LHCN-M2 (cell line): ENCODE results near the gene RIPK4. TPM values are rescaled to one million over a fixed set of nuclear protein-coding genes. Genes with fewer than 3 reads are reported as not detected.

Source experiments
- DNase-seq: peaks from one replicate; pipeline ENCODE4 v3.0.0-alpha.2; 2012; ENCODE audit warnings: low read depth
- total RNA-seq: library from RNA; depleted of rRNA; stranded (reverse); fragments of >200 nt; gene quantifications from 2 replicates; pipeline ENCODE4 v1.2.3, GENCODE V29; 2014

RIPK4 gene
- total RNA-seq, 1 experiment from 2014 or later: not detected

DNA sequence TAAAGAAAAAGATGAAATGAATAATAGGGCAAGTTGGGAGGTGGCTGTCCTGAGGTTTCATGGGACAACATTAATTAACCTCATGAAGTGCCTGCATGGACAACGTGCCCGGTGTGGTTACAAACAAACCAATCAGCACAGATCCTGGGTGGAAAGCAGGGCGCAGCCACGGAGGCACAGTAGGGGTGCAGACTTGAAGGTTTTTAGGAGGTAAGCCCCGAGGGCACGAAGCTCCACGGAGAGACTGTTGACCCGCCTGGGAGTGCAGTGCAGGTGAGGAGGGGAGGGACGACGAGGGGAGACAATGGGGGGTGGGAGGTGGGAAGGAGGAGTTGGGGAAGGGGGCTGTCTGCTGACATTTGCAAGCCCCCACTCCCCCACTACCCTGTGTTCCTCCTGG is 2.3 kb upstream of the RIPK4 start:
- DNase-seq: no peak

DNA sequence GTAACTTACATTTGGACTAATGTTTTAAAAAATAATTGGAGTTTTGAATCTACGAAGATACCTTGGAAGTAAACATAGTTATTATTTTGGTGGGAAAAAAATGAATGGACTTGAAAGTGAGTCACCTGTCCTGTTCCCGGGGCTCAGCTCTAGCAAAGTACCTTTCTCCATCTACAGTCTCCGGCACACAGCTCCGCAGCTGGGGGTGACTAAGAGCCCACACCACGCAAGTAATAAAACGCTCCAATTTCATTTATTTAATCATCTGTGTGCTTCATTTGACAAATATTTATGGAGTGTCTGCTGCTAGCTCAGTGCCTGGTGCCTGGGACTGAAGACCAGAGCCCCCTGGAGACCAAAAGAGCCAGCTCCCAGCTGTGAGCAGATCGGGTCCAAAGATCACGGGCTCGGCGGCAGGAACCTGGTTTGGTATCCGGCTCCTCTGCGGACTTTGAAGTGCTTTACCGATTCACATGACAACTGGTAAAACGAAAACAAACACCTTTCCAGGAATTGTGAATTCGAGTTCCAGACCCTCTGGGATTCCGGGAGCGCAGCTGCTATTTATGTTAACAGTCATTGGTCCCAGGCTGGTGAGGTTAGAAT is 1.7 kb upstream of the RIPK4 start:
- DNase-seq: peak; percentile 74

DNA sequence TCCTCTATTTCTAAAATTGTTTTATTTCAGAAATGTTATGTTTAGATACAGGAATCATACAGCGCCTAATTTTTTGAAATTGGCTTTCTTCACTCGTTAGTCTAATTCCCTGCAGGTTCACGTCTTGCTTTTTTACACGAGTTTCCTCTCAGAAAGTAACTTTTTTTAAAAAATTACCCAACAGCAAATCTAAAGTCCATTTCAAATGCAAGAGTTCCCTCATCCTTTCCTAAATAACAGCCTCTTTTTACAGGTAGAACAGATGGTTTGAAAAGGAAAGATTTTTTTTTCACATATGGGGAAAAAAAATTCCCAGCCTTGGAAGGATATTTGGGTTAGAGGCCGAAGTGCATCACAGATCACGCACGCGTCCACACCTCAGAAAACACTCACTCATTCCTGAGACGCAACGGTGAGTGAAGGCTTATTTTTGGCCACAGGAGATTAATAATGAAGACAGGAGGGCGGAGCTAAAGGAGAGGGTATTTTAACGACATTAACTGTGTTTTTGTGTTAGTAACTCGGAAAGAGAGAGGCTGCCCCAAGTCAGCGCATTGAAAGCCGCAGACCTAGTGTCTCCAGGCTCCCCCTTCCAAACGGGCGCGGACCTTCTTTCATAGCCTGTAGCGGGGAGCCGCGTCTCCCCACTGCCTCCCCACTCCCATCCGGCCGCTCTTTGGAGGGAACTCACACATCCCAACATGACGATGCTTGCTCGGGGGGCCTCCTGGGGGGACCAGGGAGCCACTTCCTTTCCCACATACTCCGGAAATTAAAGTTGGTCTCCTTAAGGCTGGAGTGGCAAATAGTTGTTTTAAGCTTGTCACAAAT is 969 bp upstream of the RIPK4 start:
- DNase-seq: no peak

DNA sequence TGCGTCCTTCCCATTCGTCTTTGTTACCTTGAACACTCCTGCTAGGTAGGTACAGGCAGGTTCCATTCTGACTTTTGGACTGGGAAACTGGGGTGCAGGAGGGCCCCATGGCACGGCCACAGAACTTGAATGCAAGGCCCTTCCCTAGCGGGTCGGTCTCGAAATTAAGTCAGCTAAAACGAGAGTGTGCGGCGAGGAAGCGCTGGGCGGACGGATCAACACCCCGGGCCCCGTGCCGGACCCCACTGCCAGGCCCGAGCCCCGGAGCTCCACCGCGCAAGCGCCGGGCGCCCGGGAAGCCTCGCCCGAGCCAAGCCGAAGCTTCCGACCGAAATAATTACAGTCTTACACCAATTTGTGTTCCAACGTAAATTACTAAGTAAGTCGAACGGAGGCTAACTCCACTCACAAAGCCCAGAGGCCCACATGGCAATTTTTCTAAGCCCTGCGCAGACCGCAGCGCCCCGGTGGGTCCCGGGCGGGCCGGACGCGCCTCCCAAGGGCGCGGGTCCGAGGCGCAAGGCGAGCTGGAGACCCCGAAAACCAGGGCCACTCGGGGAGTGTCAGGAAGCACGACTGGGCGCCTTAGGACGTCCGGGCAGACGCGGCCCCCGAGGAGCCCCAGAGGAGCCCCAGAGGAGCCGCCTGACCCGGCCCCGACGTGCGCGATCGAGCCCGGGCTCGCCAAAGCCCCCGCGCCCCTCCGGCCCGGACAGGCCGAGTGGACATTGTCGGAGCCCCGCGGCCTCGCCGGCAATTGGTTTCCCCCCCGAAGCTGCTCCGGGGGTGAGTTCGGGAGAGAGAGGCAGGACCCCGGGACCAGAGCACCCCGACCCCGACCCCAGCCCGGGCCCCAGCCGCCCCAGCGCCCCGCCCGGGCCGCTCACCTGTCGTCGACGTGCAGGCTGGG is 624 bp downstream of the RIPK4 start:
- no peak for DNase-seq

DNA sequence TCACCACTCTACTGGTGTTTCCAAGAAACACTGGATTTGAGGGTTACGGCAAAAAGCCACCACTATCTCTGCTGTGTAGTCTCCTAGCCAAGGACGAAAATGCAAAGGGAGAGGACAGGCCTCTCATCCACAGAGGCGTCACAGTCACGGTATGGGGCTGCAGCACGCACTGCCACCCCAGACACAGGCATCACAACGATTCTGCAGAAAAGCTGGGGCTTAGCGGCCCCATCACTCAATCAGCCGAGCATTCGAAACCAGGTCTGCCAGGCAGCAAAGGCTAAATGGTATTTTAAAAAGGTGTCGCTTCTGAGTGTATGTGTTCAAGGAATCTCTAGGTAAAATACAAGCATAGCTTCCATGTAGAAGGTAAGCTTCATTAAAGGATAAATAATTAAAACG is 1.4 kb downstream of the RIPK4 start:
- DNase-seq: no peak

DNA sequence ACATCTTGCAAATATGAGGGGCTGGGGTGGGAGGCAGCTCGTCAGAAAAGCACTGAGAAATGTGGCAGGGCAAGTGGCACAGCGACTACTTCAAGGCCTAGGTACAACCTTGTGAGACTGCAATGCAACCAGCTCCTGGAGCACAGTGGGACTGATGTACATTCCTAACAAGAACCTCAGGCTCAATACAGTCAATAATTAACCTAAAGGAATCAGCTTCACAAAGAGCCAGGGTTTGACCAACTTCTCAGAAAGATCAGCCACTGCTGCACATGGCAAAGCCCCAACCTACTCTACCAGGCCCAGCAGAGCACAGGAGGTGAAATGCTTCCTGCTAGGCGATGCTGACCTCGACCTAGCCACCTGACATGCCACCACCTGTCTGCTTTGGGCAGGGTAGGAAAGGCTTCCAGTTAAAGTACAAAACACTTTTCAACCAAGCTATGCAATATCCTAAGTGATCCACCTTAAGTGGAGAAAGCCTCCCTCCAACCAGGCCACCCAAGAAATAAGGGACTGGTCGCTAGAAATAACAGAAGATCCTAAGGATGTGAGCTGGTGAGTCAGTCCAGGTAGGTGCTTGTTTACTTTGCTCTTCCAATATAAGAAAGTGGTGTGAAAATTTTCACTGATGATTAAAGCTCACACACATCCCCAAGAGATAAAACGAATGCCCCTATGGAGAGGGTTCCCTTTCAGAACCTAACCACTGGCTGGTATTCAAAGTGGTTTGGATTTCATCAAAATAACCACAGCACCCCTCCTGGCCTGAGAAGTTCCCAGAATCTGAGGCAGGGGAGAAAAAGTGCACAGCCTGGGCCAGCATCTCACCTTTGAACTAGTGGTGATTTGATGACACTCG is 2.1 kb downstream of the RIPK4 start:
- no peak for DNase-seq

DNA sequence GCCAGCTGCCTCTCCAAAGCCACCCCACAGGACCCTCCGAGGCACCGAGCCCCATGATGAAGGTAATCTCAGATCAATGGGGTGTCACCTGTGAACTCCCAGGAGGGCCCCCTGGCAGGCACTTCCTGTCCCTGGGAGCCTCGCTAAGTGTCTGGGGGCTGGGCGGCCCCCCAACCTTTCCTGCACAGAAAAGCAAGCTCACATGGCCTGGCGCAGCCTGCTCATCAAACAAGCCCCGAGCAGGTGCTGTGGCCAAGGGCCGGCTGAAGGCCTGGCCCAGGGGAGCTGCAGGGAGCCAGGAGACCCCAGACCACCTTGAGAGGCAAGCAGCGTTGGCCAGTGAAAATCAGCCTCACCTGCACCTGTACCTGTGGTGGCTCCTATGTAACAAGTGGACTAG is 2.9 kb downstream of the RIPK4 start:
- DNase-seq: no peak

DNA sequence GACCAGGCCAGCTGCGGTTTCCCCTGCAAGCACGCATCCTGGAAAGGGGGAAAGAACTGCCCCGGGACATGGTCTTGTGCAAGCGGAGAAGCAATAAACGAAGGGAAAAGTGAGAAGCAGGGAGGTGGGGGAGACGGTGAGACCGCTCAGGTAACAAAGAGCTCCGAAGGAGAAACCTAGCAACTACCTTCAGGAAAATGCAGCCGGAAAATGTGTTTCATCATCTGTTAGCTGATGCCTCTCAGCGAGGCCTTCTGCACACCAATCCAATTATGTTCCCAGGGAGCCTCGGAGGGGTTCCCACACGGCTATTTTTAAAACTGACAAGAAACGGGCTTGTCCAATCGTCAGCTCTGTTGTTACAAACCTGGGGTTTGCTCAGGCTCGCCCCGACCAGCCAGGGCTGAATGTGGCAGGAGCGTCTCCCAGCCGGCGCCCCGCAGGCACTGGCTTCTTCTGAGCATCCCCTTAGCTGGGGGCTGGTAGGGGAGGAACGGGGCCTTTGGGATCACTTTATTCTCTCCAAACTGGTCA is 3.4 kb downstream of the RIPK4 start:
- DNase-seq: no peak

DNA sequence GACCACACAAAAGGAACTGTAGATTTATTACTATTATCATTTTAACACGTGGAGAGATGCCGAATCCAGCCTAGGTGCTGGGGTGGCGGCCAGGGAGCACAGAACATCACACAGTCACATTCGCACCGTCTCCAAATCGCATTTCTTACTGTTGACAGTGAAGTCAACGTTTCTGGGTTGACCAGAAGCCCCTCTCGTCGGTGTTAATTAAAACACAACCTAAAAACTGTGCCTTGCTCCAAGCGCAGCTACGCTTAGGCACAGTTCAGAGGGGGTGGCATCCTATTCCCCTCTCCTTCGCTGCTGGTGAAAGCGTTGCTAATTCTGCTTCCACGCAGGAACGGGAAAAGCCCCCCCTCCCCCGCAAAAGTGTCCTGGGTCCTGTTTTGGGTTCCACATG is 4.1 kb downstream of the RIPK4 start:
- DNase-seq: no peak

DNA sequence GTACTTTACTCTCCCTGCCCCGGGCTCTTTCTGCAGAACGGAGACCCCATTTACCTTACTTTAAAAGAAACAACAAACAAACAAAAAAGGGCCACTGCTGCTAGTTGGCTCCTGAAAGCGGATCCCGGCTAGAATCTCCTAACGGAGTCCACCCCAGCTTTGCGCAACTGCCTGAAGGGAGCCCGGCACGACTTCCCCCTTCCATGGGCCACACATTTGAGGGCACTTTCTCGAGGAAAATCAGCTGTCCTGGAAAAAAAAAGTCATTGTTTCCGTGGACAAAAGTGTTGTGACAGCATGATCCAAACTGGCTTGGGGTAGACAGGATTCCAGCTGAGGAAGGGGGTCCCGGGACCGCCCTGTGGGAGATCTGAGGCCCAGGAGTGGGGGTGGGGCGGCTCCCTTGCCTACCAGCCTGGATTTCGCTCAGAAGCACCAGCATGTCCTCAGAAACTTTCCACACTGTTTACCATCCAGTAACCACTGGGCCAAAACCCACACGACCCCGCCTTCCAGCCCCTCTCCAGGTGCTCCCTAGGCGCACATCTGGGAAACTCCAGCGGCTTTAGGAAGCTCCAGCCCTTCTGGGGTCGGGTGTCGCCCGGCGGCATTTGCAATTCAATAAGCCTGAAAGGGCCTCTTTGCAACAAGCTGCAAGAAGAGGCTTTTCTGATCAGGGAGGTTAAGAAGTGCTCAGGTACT is 4.8 kb downstream of the RIPK4 start:
- DNase-seq: no peak

DNA sequence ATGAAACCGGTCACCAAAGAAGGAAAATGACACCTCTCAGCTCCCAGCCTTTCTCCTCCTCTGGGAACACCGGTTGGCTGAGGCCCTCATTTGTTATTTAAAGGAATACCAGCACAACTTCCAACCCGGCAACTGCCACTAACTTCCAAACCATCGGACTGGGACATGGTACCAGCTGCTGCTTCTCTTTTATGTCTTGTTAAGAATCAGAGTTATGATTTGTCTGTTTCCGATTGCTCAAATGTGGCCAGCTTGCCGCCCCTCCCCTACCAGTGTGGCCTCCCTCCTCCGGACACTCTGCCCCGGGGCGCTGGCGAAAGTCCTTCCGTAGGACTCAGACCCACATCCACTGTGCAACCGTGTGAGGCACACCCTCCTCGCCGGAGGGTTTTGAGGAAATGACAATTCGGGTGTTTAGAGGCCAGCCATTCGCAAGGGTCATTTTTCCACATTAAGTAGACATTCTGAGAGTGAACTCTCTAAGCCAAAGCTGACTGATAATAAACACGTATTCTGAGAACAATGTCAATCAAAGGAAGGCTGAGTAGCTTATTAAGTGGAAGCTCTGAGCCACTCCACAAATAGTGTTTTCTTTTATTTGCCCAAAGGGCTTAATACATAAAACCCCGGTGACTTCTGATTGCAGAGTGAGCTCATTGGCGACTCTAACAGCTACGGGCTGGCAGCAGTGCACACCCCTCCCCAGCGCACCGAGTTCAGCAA is 5.5 kb downstream of the RIPK4 start:
- peak; percentile 25 for DNase-seq

DNA sequence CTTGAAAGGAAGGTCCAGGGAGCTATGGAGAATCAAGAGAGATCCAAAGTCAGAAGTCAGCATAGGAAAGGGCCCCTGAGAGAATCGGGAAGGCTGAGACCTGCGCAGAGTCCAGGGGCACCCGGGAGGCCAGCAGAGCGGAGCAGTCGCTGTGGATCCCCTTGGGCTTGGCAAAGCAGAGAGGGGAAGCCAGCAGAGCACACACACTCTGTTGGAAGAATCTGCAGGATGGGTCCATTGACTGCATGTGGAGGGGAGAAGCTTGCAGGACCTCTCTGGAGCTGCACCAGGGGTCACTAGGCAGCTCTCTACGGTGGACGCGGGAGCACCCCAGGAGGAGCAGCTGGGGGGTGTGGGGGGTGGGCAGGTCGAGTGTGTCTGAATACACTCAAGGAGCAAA is 6.4 kb downstream of the RIPK4 start:
- DNase-seq: no peak

DNA sequence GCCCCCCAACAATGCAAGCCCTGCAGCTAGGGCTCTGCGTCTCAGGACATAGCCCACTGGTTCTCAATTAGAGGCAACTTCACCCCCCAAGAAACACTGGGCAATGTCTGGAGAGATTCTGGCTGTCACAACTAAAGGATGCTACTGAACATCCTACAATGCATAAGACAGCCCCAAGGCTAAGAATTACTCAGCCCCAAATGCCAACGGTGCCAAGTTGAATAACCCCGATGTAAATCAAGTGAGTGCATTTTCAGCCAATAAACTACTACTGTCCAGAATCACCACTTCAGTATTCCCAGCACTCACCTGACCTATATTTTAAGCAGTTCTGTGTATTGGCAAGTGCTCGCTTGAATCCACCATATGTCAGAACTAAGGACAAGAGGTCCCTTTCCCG is 6.9 kb downstream of the RIPK4 start:
- no peak for DNase-seq

DNA sequence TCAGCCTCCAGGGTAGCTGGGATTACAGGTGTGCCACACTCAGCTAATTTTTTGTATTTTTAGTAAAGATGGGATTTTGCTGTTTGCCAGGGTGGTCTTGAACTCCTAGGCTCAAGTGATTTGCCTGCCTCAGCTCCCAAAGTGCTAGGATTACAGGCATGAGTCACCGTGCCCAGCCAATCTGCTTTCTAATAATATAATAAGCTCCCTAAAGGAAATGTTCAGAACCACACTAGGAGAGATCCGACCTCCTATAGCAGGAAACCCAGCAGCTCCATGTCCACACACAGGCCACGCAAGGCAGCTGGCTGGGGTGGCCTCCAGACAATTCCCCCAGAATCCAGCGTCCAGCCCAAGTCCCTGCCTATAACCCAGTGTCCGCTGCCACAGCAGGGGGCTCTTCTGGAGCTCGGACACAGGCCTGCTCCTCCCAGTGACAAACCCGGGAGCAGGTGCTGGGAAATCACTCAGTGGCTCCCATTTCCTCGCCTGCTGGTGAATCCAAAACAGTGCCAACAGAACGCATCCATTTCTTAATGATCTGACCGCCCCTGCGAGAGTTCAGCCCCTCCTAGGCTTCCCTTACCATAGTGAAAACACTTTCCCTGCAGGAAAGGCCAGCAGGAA is 7.5 kb downstream of the RIPK4 start:
- DNase-seq: no peak

DNA sequence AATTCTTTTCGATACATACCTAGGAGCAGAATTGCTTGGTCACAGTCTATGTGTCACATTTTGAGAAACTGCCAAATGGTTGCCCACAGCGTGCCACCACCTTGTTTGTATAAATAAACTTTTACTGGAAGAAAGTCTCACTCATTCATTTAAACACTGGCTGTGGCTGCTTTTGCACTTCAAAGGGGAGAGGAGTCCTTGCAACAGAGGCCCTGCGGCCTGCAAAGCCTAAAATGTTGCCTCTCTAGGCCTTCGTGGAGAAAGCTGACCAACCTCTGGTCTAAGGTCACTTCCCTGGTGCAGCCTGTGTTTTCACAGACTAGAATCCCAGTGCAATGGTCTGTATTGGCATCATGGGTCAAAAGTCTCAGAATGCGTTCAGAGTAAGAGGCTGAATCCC is 8.3 kb downstream of the RIPK4 start:
- DNase-seq: peak; percentile 47

DNA sequence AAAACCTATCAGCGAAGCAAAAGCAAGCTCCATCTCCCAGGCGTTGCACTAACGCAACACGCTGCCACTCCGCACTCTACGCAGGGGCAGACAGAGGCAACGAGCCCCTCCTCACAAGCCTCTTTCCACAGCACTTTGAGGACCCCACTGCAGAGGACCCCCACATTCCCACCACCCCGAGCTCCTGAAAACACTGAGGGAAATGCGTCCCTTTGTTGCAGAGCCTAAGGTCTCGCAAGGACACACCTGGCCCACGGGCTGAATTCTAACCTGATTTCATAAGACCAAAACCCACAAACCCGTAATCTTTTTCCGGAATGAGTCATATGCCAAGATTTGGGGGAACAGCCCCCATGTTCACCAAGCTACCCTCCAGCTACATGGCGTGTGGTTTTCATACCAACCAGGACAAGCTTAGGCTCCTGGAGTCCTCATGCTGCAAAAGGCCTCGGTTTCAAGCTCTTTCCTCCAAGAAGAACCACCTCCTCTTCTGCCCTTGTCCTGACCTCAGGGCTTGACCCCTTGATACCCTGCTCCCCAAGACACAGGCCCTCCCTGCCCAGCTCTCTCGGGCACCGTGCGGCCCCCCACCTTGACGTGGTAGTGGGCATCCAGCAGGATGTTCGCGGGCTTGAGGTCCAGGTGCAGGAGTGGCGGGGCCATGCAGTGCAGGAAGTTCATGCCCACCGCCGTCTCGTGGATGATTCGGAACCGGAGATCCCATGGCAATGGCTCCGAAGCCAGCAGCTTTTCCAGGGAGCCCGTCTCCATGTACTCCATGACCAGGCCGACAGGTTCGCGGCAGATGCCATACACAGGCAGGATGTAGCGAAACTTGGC is 10.7 kb downstream of the RIPK4 start:
- no peak for DNase-seq

DNA sequence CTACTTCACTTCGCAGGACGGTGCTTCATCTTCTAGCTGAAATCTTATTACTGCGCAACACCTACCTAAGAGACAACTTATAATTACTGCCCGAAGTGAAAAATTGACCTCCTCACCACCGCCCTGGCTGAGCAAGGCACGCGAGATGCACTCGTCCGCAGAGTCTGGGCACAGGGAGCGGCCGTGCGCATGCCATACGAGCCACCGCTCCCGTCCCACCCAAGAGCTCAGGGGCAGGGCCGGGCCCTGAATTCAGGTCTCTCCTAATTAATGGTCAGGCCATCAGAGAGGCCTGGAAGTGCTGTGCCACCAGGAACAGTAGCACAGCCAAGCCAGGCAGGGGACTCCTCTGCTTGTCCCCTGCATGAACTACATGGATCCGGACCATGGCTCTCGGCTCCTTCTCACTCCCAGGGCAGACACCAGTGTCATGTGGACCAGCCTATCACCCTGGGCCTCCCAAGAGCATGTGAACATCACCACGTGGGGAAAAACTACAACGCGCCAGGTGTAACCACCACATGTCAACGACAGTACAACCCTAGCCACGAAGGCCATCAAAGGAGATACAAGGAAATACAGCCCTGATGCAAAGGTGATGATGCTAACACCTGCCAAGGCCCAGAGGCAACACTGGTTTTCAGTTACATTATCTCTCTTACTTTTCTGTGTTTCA is 11.5 kb downstream of the RIPK4 start:
- DNase-seq: no peak

DNA sequence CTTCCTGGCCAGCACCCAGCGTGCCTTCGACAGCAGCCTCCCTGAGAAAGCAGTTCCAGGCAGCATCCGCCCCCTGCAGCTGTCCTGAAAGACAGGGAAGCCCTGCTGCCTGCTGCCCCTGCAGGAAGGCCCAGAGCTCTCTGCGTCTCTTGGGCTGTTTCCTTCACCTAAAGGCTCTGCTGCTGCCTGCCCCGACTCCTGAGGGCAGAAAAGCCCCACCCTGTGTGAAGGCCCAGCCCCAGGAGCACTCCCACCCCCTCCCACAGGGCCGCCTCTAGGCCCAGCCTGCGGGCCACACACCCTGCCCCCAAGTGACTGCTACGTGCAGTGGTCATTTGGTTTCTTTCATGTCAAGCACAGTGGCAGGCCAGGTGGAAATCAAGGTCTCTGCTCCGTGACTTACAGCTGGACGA is 12.4 kb downstream of the RIPK4 start:
- DNase-seq: no peak
